Ascending aorta (tissue), 2 donors: ENCODE measurements around the gene SVOP. TPM values are rescaled to one million over a fixed set of nuclear protein-coding genes. Genes with fewer than 3 reads are reported as not detected.

Experiments used
- DNase-seq, 2 donors: peaks; one replicate each; pipeline ENCODE4 v3.0.0-alpha.2; 2019; ENCODE audit warnings: low spot score in 2 of 2
- H3K27ac ChIP-seq, 2 donors: fragments of 200-600 bp; sonication (generic); one replicate each; pipeline ENCODE4 v1.5.1; 2016 to 2017; ENCODE audit warnings: mild to moderate bottlenecking in 1 of 2
- H3K27me3 ChIP-seq: fragments of 200-600 bp; sonication (generic); one replicate; pipeline ENCODE4 v1.5.1; 2017
- H3K36me3 ChIP-seq, 2 donors: fragments of 200-600 bp; sonication (generic); one replicate each; pipeline ENCODE4 v1.5.1; 2016
- H3K4me1 ChIP-seq, 2 donors: fragments of 200-600 bp; sonication (generic); one replicate each; pipeline ENCODE4 v1.5.1; 2016 to 2017; ENCODE audit warnings: mild to moderate bottlenecking in 1 of 2
- H3K4me3 ChIP-seq, 2 donors: fragments of 200-600 bp; sonication (generic); one replicate each; pipeline ENCODE4 v1.5.1; 2016 to 2017; ENCODE audit warnings: mild to moderate bottlenecking in 1 of 2
- H3K9me3 ChIP-seq, 2 donors: fragments of 200-600 bp; sonication (generic); one replicate each; pipeline ENCODE4 v1.5.1; 2016
- intact Hi-C: fragments of 100-400 bp; cut with DNase I; formaldehyde crosslinking; loops from one replicate; pipeline ENCODE4 v1.15.1; 2023
- total RNA-seq: library from RNA; depleted of rRNA; stranded (reverse); fragments of >200 nt; gene quantifications from one replicate; pipeline ENCODE4 v1.1.0, GENCODE V29; 2016
- TF ChIP-seq, protein P1 (sequence below), 3 experiments: fragments of 200-600 bp in 2 of 3; fragments of 450-650 bp in 1 of 3; sonication (generic) in 2 of 3; IDR thresholded peaks; one replicate each; pipeline ENCODE4 v1.5.1; 2016 to 2019; ENCODE audit warnings: antibody characterized with exemption in 3 of 3, mild to moderate bottlenecking in 1 of 3, moderate library complexity in 1 of 3

The SVOP gene
- total RNA-seq, 1 donor from 2014 or later: not detected

DNA sequence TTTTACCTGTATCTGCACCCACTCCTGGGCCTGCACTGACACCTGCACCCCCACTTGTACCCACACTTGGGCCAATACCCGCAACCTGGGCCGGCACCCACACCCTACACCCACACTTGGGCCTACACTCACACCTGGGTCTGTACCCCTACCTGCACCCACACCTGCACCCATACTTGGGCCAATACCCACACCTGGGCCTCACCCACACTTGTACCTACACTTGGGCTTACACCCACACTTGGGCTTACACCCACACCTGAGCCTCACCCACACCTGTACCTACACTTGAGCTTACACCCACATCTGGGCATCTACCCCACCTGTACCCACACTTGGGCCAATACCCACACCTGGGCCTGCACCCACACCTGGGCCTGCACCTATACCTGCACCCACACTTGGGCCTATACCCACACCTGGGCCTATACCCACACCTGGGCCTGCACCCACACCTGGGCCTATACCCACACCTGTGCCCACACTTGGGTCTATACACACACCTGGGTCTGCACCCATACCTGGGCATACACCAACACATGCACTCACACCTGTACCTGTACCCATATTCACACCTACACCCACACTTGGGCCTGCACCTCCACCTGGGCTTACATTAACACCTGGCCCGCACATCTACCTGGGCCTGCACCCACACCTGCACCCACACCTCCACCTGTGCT lies 101.8 kb downstream of the SVOP start:
- Histone ChIP-seq H3K27me3 (no peaks in the 10 kb centered on the region), H3K9me3 (no peaks in the 10 kb centered on the region), H3K4me3 (no peak overlapping the region), H3K27ac (no peak overlapping the region), H3K36me3 (no peaks in the 10 kb centered on the region), H3K4me1 (peaks cover 0 to 3% of the 10 kb centered on the region in 2 donors)
- TF ChIP-seq, protein P1, sequence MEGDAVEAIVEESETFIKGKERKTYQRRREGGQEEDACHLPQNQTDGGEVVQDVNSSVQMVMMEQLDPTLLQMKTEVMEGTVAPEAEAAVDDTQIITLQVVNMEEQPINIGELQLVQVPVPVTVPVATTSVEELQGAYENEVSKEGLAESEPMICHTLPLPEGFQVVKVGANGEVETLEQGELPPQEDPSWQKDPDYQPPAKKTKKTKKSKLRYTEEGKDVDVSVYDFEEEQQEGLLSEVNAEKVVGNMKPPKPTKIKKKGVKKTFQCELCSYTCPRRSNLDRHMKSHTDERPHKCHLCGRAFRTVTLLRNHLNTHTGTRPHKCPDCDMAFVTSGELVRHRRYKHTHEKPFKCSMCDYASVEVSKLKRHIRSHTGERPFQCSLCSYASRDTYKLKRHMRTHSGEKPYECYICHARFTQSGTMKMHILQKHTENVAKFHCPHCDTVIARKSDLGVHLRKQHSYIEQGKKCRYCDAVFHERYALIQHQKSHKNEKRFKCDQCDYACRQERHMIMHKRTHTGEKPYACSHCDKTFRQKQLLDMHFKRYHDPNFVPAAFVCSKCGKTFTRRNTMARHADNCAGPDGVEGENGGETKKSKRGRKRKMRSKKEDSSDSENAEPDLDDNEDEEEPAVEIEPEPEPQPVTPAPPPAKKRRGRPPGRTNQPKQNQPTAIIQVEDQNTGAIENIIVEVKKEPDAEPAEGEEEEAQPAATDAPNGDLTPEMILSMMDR (IDR thresholded peaks at IDR 0.05): no peak
- DNase-seq: no peak
- intact Hi-C loops: no loop called here

DNA sequence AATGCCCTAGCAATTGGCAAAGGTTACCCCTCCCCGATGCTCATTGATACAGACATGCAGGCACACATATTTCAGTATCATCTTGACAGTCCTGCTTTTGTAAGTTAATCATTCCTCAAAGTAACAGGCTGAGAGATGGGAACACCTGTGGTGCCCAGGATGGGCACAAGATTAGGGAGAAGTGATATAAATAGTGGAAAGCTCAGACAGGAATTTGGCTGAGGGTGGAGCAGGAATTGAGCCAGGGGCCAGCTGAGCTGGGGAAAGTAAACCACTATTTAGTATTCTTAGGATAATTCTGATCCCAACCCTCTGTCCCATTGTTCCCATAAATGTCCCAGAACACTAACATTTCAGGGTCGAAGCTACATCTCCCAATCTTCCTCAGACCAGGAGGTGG lies 102.7 kb downstream of the SVOP start:
- intact Hi-C loops: no loop called here
- Histone ChIP-seq H3K27me3 (no peaks in the 10 kb centered on the region), H3K27ac (no peak overlapping the region), H3K9me3 (no peaks in the 10 kb centered on the region), H3K4me3 (no peak overlapping the region), H3K4me1 (peaks cover 0 to 7% of the 10 kb centered on the region in 2 donors), H3K36me3 (no peaks in the 10 kb centered on the region)
- DNase-seq: no peak
- TF ChIP-seq, protein P1 (IDR thresholded peaks at IDR 0.05): no peak

DNA sequence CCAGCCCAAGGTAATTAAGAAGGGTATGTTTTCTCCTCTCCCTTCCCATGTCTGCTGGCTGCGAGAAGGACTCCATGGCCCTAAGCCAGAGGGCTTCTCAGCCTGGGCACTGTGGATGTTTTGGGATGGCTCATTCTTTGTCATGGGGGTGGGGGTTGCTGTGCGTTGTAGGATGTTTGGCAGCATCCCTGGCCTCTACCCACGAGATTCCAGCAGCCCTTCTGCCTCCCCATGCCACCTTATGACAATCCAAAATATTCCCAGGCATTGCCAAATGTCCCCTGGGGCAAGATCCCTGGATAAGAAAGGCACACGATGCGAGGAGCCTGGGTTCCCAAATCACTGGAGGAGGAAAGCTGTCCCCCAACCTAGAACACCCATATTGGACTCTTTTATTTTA lies 104.5 kb downstream of the SVOP start:
- no peak for DNase-seq
- Histone ChIP-seq H3K9me3 (no peaks in the 10 kb centered on the region), H3K27ac (no peak overlapping the region), H3K27me3 (no peaks in the 10 kb centered on the region), H3K36me3 (no peaks in the 10 kb centered on the region), H3K4me3 (no peak overlapping the region), H3K4me1 (peaks cover 0 to 7% of the 10 kb centered on the region in 2 donors)
- TF ChIP-seq, protein P1 (IDR thresholded peaks at IDR 0.05): no peak
- intact Hi-C loops: no loop called here

DNA sequence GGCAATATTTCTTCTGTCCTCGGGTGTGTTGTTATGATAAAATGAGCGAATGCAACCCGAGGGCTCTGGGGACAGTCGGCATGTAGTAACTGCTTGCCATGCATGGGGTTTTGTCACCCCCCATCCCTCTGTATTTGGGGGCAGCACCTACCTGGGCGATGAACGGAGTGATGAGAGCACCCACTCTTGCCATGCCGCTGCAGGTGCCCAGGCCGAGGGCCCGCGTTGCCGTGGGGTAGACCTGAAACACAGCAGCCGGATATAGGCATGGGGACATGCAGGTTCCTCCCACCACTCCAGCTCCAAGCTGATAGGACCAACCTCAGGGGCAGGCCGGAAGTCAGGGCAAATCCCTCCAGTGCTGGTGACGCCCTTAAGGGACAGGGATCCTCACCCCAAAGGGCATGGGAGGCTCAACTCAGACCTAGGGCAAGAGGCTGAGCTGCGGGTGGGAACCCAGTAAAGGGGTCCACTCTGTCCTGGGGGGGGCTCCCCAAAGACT lies 105.2 kb downstream of the SVOP start:
- no peak for DNase-seq
- Histone ChIP-seq H3K36me3 (no peaks in the 10 kb centered on the region), H3K4me1 (peaks cover 0 to 7% of the 10 kb centered on the region in 2 donors), H3K9me3 (no peaks in the 10 kb centered on the region), H3K27ac (no peak overlapping the region), H3K27me3 (no peaks in the 10 kb centered on the region), H3K4me3 (no peak overlapping the region)
- TF ChIP-seq, protein P1 (IDR thresholded peaks at IDR 0.05): no peak
- intact Hi-C loops: no loop called here

DNA sequence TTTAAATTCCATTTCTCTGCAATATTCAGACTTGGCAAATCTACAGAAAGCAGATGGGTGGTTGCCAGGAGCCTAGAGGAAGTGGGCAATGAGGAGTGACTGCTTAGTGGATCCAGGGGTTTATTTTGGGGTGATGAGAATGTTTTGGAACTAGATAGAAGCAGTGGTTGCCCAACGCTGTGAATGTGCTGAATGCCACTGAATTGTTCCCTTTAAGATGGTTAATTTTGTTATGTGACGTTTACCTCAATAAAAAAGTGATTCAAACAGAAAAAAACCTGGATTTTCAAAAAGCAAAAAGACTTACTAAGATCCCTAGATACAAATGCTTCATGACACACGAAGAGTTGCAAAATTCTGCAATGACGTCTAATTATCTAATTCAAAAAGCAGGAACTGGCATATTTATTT lies 106.7 kb downstream of the SVOP start:
- DNase-seq: peak in 1 of 2 donors; percentile 73
- Histone ChIP-seq H3K4me1 (peaks cover 0 to 7% of the 10 kb centered on the region in 2 donors), H3K4me3 (no peak overlapping the region), H3K9me3 (no peaks in the 10 kb centered on the region), H3K27ac (peak overlapping the region; percentile 9 to 39), H3K27me3 (no peaks in the 10 kb centered on the region), H3K36me3 (no peaks in the 10 kb centered on the region)
- intact Hi-C loops: no loop called here
- TF ChIP-seq, protein P1 (IDR thresholded peaks at IDR 0.05): no peak
